ENCODE data around the gene HACD1. TPM values are rescaled to one million over a fixed set of nuclear protein-coding genes. Genes with fewer than 3 reads are reported as not detected.

Gene HACD1
- polyA plus RNA-seq, 3 donors: 0.53 to 1.4 (median 0.86) TPM

GRCh38 chr10:17548770-17549169 lies 68.4 kb downstream of the HACD1 start:
- H3K4me1 Mint-ChIP-seq: peaks cover 20% of the 10 kb centered on the region
- H3K27me3 Mint-ChIP-seq (ENCODE audit: low read depth in 3 of 3): peaks cover 0 to 7% (median 0%) of the 10 kb centered on the region in 3 donors
- DNase-seq: no peak
- Histone ChIP-seq H2AFZ (ENCODE audit: insufficient read depth, low read depth, low read length, poor library complexity, severe bottlenecking) (no peak overlapping the region), H3K9me3 (replicated peaks in 1 of 2; ENCODE audit: control insufficient read depth in 1 of 2, insufficient read depth in 1 of 2, low read length in 2 of 2) (no peaks in the 10 kb centered on the region), H3K27me3 (ENCODE audit: control insufficient read depth in 2 of 2, insufficient read depth in 2 of 2, low read length in 2 of 2) (no peaks in the 10 kb centered on the region), H3K27ac (ENCODE audit: low read depth in 1 of 2, low read length in 2 of 2) (no peak overlapping the region), H3K4me2 (replicated peaks; ENCODE audit: extremely low read depth, low read length, poor library complexity, severe bottlenecking) (no peak overlapping the region), H3K9ac (ENCODE audit: insufficient read depth, low read length, poor library complexity, severe bottlenecking) (no peak overlapping the region), H3K36me3 (replicated peaks in 1 of 2; ENCODE audit: control insufficient read depth in 1 of 2, insufficient read depth in 2 of 2, low read length in 2 of 2) (no peaks in the 10 kb centered on the region), H3K79me2 (ENCODE audit: insufficient read depth, low read length) (no peaks in the 10 kb centered on the region), H4K20me1 (ENCODE audit: insufficient read depth, low read length) (no peaks in the 10 kb centered on the region), H3K4me3 (replicated peaks in 1 of 3; ENCODE audit: low read depth in 2 of 3, low read length in 3 of 3) (no peak overlapping the region), H3K4me1 (ENCODE audit: control insufficient read depth in 1 of 2, insufficient read depth in 2 of 2, low read length in 2 of 2) (peaks cover 11 to 13% of the 10 kb centered on the region in 2 donors)
- TF ChIP-seq CTCF (IDR thresholded peaks at IDR 0.05): no peak
- H3K9me3 Mint-ChIP-seq: peaks cover 0 to 5% (median under 1%) of the 10 kb centered on the region in 7 donors
- no peak overlapping the region for H3K27ac Mint-ChIP-seq
- no peak overlapping the region for H3K4me3 Mint-ChIP-seq
- H3K36me3 Mint-ChIP-seq: no peaks in the 10 kb centered on the region
- WGBS (ENCODE audit: insufficient coverage): 33% methylated on average over 1 of the region's 3 CpGs
- intact Hi-C loops (cut with micrococcal nuclease): no loop called here

GRCh38 chr10:17548162-17548561 lies 69.0 kb downstream of the HACD1 start:
- no peak overlapping the region for H3K4me3 ChIP-seq (replicated peaks in 1 of 3; ENCODE audit: low read depth in 2 of 3, low read length in 3 of 3)
- Mint-ChIP-seq H3K9me3 (peaks cover 0 to 7% (median 2%) of the 10 kb centered on the region in 7 donors), H3K4me3 (no peak overlapping the region), H3K36me3 (no peaks in the 10 kb centered on the region), H3K27ac (peak overlapping the region in 2 of 7 donors; percentile 12 to 59), H3K27me3 (ENCODE audit: low read depth in 3 of 3) (peaks cover 0 to 7% (median 0%) of the 10 kb centered on the region in 3 donors), H3K4me1 (peaks cover 22% of the 10 kb centered on the region)
- H3K27me3 ChIP-seq (ENCODE audit: control insufficient read depth in 2 of 2, insufficient read depth in 2 of 2, low read length in 2 of 2): no peaks in the 10 kb centered on the region
- peaks cover 11 to 13% of the 10 kb centered on the region in 2 donors for H3K4me1 ChIP-seq (ENCODE audit: control insufficient read depth in 1 of 2, insufficient read depth in 2 of 2, low read length in 2 of 2)
- intact Hi-C loops (cut with micrococcal nuclease): no loop called here
- no peak overlapping the region for H3K9ac ChIP-seq (ENCODE audit: insufficient read depth, low read length, poor library complexity, severe bottlenecking)
- H3K4me2 ChIP-seq (replicated peaks; ENCODE audit: extremely low read depth, low read length, poor library complexity, severe bottlenecking): no peak overlapping the region
- no peaks in the 10 kb centered on the region for H3K36me3 ChIP-seq (replicated peaks in 1 of 2; ENCODE audit: control insufficient read depth in 1 of 2, insufficient read depth in 2 of 2, low read length in 2 of 2)
- H3K9me3 ChIP-seq (replicated peaks in 1 of 2; ENCODE audit: control insufficient read depth in 1 of 2, insufficient read depth in 1 of 2, low read length in 2 of 2): no peaks in the 10 kb centered on the region
- DNase-seq: peak in 2 of 3 donors; percentile 4 to 15
- no peak for TF ChIP-seq CTCF (IDR thresholded peaks at IDR 0.05)
- 57% methylated on average over 1 of the region's 2 CpGs for WGBS (ENCODE audit: insufficient coverage)
- no peaks in the 10 kb centered on the region for H3K79me2 ChIP-seq (ENCODE audit: insufficient read depth, low read length)
- H2AFZ ChIP-seq (ENCODE audit: insufficient read depth, low read depth, low read length, poor library complexity, severe bottlenecking): no peak overlapping the region
- H4K20me1 ChIP-seq (ENCODE audit: insufficient read depth, low read length): no peaks in the 10 kb centered on the region
- H3K27ac ChIP-seq (ENCODE audit: low read depth in 1 of 2, low read length in 2 of 2): peak overlapping the region in 1 of 2 donors; percentile 9

All from CD14-positive monocyte (primary cell).